ENCODE results near the gene PIK3C2G.

Gene PIK3C2G

DNA sequence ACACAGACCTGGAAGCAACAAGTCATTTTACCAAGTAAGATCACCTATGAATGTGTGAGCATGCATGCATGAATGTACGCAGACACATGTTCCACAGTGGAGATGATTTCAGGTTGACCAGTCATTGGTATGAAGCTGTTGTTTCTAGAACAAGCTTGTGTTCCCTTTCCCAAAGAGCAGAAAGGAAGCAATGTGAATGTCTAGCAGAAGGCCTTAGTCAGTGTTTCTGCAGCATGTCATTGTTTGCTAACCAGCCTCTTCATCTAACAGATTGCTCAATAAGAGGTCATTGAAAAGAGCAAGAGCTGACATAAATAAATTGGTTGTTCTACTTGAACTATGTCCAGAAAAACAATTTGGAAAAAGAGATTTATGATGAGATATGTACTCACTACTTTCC, 285.1 kb downstream of the PIK3C2G start:
- DNase-seq = no peak
- intact Hi-C loops (cut with DNase I) = no loop called here

GRCh38 chr12:18549598-18549997, 288.3 kb downstream of the PIK3C2G start:
- no peak for DNase-seq
- intact Hi-C loops (cut with DNase I) = no loop called here

DNA sequence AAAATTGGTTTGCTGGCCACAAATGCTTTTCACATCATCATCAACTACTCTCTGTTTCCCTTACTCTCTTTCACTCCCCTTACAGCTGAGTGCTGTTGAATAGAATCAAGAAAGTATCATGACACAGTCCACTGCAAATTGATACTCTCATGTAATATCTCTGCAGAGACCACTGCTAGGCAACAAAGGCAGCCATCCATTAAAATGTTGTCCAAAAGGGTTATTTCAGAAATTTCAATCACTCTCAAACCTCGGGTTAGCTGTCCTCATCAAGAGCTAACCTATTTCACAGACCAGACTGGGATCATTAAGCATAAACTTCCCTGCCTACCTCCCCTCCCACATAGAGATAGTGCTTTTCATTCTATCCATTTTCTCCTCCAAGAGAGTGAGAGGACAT, 289.8 kb downstream of the PIK3C2G start:
- DNase-seq = no peak
- intact Hi-C loops (cut with DNase I) = no loop called here

- intact Hi-C loops (cut with DNase I) = no loop called here
- no peak for DNase-seq
Measured at GRCh38 chr12:18551701-18552100, 290.4 kb downstream of the PIK3C2G start.

DNA sequence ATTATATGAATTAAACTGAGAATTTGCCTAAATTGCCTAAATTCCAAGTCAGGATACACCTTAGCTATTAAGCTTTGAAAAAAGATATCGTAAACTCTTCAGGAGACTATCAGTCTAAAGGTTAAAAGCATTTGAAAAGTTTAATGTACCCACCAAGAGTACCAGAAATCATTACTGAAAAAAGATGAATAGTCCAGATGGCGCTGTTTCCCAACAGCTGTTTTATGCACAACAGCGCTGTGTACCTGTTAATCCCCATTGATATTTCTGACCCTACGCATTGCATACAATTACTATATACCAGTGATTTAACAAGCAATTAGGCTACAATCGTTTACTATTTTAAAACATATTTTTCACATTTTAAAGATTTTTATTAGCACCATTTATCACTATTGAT, 291.5 kb downstream of the PIK3C2G start:
- DNase-seq = no peak
- intact Hi-C loops (cut with DNase I) = no loop called here

DNA sequence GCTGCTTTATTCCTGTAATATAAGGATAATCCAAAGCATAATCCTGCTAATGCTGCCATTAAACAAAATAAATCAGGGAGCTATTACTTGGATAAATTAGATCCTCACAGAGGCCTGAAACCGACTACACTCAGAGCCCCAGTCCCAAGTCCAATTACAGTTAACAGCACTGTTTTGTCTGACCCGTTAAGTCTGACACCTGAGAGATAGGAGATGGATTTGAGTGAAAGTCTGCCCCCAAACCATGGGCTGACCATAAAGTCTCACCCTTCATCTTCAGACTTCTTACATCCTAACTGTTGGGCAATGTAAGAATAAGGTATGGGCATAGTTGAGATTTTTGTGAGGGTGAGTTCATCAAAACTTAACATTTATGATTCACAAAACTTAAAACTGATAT, 294.8 kb downstream of the PIK3C2G start:
- intact Hi-C loops (cut with DNase I) = no loop called here

GRCh38 chr12:18559242-18559641, 297.9 kb downstream of the PIK3C2G start:
- intact Hi-C loops (cut with DNase I) = no loop called here
- DNase-seq = no peak

More for the DNA sequence above, 294.8 kb downstream of the PIK3C2G start:
- no peak for DNase-seq

- intact Hi-C loops (cut with DNase I) = no loop called here
- no peak for DNase-seq
Measured at GRCh38 chr12:18562531-18562930, 301.2 kb downstream of the PIK3C2G start.

DNA sequence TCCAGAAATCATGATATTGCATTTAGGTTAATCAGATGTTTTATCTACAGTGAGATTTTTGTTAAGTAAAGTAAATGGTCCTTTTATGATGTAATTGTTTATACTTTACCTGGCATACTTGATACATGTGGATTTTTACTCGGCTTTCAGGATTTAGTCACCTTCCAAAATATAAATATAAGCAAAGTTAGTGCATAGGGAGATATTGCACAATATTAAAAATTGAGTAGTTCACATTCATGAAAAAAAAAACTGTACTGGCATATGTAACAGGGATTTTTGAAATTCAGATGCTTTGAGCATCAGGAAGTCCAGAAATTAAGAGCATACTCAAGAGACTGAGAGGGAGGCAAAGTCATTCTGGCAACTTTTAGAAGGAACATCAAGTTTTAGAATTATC, 303.0 kb downstream of the PIK3C2G start:
- no peak for DNase-seq
- intact Hi-C loops (cut with DNase I) = no loop called here

DNA sequence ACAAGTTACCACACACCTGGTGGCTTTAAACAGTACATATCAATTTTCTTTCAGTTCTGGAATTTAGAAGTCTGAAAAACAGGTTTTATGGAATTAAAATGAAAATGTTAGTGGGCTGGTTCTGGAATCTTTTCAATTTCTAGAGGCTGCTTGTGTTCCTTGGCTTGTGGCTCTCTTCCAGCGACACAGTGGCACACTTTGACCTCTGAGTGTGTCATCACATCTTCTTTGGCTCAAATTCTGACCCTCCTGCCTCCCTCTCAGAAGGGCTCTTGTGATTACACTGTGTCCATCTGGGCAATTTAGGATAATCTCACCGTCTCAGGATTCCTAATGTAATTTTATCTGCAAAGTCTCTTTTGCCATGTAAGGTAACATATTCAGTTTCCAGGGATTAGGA, 306.5 kb downstream of the PIK3C2G start:
- intact Hi-C loops (cut with DNase I) = no loop called here
- DNase-seq = no peak

DNA sequence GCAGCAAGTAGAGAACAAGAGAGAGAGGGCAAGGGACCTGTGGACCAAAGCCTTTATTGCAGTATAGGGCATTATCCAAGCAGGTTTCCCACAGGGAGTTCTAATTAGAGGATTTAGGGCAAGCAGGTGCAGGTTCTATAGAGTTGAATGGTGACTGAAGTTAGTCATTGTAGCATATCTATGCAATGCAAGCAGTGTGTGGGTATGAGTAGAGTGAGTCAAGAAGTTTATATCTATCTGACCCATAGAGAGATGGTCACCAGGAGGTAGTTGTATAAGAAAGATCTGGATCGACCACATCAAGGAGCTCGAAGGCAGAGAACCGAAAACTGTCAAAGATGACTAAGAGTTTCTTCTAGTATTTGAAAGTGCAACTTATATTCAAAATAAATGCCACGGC, 309.2 kb downstream of the PIK3C2G start:
- intact Hi-C loops (cut with DNase I) = no loop called here
- DNase-seq = no peak

DNA sequence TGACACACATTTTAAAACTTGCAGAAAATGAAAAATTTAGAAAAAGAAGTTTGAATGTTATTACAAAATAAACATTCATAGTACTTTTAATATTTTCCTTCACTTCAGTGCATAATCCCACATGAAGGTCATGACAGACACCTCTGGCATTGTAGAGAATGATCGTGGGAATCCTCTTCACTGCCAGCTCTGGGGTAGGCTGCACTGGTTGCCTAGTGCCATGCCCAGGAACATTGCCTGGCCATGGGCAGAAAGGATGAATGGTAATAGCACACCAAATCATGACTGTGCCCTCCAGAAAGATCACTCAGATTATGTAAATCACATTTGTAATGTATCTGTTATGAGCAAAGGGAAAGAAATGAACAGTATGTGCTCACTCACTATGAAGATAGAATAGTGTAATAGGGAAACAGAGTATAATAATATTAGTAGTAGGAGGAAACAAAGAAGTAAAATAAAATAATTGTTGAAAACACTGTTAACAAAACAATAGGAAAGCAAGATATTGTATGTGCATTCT, 314.8 kb downstream of the PIK3C2G start:
- intact Hi-C loops (cut with DNase I) = no loop called here
- no peak for DNase-seq

GRCh38 chr12:18576648-18577047, 315.3 kb downstream of the PIK3C2G start:
- intact Hi-C loops (cut with DNase I) = no loop called here
- no peak for DNase-seq

DNA sequence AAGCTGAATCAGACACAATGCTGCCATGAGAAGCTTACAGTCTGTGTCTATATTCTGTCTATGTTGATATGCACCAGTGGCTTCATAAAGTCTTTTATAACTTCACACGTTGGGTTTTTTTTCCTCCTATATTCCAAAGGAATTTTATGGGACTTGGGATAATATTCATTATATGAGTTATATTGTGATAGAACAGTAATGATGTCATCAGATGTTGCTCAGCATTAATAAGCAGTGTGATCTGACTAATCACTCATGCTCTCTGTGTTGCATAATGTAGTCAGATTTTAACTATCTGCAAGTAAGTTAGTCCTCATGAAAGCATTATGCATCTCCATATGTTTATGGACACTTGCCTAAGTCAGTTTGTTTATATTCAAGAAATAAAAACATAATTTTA, 316.9 kb downstream of the PIK3C2G start:
- no peak for DNase-seq

GRCh38 chr12:18580291-18580690, 319.0 kb downstream of the PIK3C2G start:
- intact Hi-C loops (cut with DNase I) = no loop called here
- DNase-seq = no peak

More for the DNA sequence above, 316.9 kb downstream of the PIK3C2G start:
- intact Hi-C loops (cut with DNase I) = no loop called here

DNA sequence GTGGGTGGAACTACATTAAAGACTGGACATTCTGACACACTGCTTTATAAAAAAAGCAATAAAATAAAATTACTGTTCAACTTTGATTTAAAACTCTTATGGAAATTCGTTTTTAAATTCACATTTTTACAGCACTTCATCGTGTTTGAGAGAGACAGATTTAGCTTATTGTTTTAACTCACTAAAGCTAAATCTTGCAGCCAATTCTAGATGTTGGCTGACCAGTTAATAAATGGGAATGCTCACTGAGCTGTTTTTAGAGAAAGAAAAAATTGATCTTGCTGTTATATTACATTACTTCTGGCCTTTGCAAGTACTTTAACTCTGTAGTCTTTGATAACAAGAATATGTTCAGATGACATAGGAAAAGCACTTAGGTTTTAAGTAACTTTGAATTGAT, 319.4 kb downstream of the PIK3C2G start:
- intact Hi-C loops (cut with DNase I) = no loop called here
- no peak for DNase-seq

GRCh38 chr12:18581232-18581962, 320.1 kb downstream of the PIK3C2G start:
- intact Hi-C loops (cut with DNase I) = no loop called here
- DNase-seq = no peak

GRCh38 chr12:18583655-18584054, 322.3 kb downstream of the PIK3C2G start:
- intact Hi-C loops (cut with DNase I) = no loop called here
- no peak for DNase-seq

GRCh38 chr12:18586581-18586980, 325.3 kb downstream of the PIK3C2G start:
- no peak for DNase-seq
- intact Hi-C loops (cut with DNase I) = no loop called here

DNA sequence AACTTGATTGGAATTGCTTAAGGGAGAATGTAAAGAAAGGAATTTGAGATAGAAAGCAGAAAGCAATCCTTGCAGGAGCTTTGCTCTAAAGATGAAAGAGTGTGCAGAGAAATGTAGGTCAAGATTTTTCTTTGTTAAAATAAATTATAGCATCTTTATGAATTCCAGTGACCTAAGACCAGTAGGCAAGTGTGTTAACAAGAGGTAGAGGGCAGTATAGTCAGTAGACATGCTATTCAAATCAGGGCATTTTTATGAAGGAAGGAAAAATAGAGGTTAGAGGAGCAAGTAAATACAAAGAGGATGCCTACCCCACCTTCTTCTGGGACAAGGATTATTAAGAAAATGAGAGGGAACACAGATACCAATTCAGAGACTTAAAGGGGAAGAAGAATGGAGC, 328.0 kb downstream of the PIK3C2G start:
- intact Hi-C loops (cut with DNase I) = no loop called here
- DNase-seq = no peak

GRCh38 chr12:18591473-18591872, 330.2 kb downstream of the PIK3C2G start:
- intact Hi-C loops (cut with DNase I) = no loop called here
- DNase-seq = no peak

DNA sequence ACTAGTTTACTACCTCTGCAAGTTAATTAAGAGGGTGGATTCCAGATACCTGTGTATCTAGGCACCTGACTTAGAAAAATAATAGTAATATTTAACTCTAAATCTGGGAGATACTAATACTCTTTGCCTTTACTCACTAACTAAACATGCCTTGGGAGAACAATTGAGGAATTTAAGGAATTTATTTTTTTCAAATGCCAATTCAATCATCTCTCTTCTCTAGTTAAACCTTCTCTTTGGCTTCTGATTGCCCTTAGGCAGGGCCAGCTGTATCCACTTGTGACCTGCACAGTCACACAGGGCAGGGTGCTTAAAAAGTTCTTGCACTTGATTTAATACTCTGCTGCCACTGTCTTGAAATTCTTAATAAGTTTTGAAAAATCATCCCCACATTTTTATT, 334.1 kb downstream of the PIK3C2G start:
- intact Hi-C loops (cut with DNase I) = no loop called here
- DNase-seq = no peak

DNA sequence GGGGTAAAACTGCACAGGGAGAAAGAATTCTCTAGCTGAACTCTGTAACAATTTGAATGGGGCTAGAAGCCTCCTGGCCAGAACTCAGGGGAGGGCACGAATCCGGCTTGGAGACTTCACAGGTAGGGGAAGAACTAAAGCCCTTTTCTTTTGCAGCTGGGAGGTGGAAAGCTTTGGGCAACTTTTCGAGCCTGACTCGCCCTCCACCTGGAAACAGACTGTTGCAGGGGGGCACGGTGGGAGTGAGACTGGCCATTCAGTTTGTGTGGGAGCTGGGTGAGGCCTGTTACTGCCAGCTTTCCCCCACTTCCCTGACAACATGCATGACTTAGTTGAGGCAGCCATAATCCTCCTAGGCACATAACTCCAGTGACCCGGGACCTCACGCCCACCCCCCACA, 340.6 kb downstream of the PIK3C2G start:
- intact Hi-C loops (cut with DNase I) = no loop called here
- DNase-seq = no peak

Measured in posterior cingulate gyrus (tissue), 11 donors.